ENCODE results near the gene PACSIN1.

GRCh38 chr6:34568341-34569201, 102.7 kb downstream of the PACSIN1 start:
- TF ChIP-seq POLR2A (IDR thresholded peaks at IDR 0.05; ENCODE audit: borderline replicate concordance, extremely low read depth, insufficient read depth, insufficient read length) (no peak), EZH2 (IDR thresholded peaks at IDR 0.05) (no peak), CTCF (IDR thresholded peaks at IDR 0.05 in 2 of 3, conservative IDR thresholded peaks at IDR 0.05 in 1 of 3; ENCODE audit: borderline replicate concordance in 1 of 3, insufficient read depth in 1 of 3, low read depth in 2 of 3, low read length in 2 of 3) (no peak), EZH2phosphoT487 (IDR thresholded peaks at IDR 0.05; ENCODE audit: borderline replicate concordance) (no peak), CEBPB (IDR thresholded peaks at IDR 0.05; ENCODE audit: low read depth) (no peak), ZNF274 (IDR thresholded peaks at IDR 0.05; ENCODE audit: low read depth, low read length) (no peak), YY1 (IDR thresholded peaks at IDR 0.05; ENCODE audit: extremely low read depth, insufficient replicate concordance, low read depth, low read length) (no peak), SIN3A (IDR thresholded peaks at IDR 0.05; ENCODE audit: low read depth) (no peak), TCF7L2 (IDR thresholded peaks at IDR 0.05; ENCODE audit: borderline replicate concordance, extremely low read depth, insufficient read depth, insufficient read length) (no peak), RAD21 (IDR thresholded peaks at IDR 0.05; ENCODE audit: low read depth) (no peak), POLR2AphosphoS5 (IDR thresholded peaks at IDR 0.05; ENCODE audit: low read depth, low read length) (no peak)
